ENCODE data around the gene FBXW11. TPM values are rescaled to one million over a fixed set of nuclear protein-coding genes. Genes with fewer than 3 reads are reported as not detected.

FBXW11 gene
- total and polyA plus RNA-seq, 2 of the 8 experiments (the other 6 are each of a cell fraction or from before 2014, with no cell fraction given) = 45.0 to 75.6 TPM

- FAIRE-seq = no peak
- H2BK5ac ChIP-seq (ENCODE audit: low read depth, low read length) = no peak overlapping the region
- no peak overlapping the region for H3K23ac ChIP-seq (ENCODE audit: insufficient read length)
Observed at GRCh38 chr5:171842777-171843328, 163.6 kb downstream of the FBXW11 start.

More at GRCh38 chr5:171842777-171843328, 163.6 kb downstream of the FBXW11 start:
- Histone ChIP-seq H3K79me1 (ENCODE audit: low read depth, low read length) (no peaks in the 10 kb centered on the region), H3K14ac (ENCODE audit: insufficient read length) (no peak overlapping the region), H3K9me3 (ENCODE audit: insufficient read depth in 2 of 2, low read depth in 1 of 2, low read length in 1 of 2) (no peaks in the 10 kb centered on the region), H2AK5ac (ENCODE audit: low read depth, low read length) (no peak overlapping the region), H2AFZ (ENCODE audit: low read length) (no peak overlapping the region), H4K20me1 (replicated peaks in 1 of 2; ENCODE audit: control insufficient read depth in 1 of 2, insufficient read depth in 2 of 2, low read length in 2 of 2) (no peaks in the 10 kb centered on the region), H2BK120ac (replicated peaks; ENCODE audit: low read depth, low read length) (no peak overlapping the region), H4K91ac (replicated peaks; ENCODE audit: insufficient read length, low read length) (no peak overlapping the region), H3K27ac (ENCODE audit: low read depth, low read length) (no peak overlapping the region), H3K4me3 (ENCODE audit: extremely low read depth in 1 of 4, insufficient read depth in 2 of 4, low read depth in 3 of 4, low read length in 4 of 4) (no peak overlapping the region), H4K8ac (ENCODE audit: extremely low read depth, insufficient read depth, low read length) (no peak overlapping the region), H3K36me3 (ENCODE audit: control insufficient read depth in 2 of 4, insufficient read depth in 4 of 4, low read length in 3 of 4) (no peaks in the 10 kb centered on the region), H3K56ac (replicated peaks; ENCODE audit: insufficient read length, low read depth, low read length) (no peak overlapping the region), H3K4me2 (ENCODE audit: insufficient read depth in 1 of 2, low read depth in 2 of 2, low read length in 2 of 2) (no peak overlapping the region), H3K23me2 (ENCODE audit: low read depth, low read length) (no peaks in the 10 kb centered on the region), H2BK15ac (ENCODE audit: low read length) (no peak overlapping the region), H3K9ac (replicated peaks in 1 of 4; ENCODE audit: extremely low read depth in 1 of 4, low read depth in 3 of 4, low read length in 3 of 4) (no peak overlapping the region), H3K4me1 (replicated peaks in 1 of 4; ENCODE audit: control insufficient read depth in 3 of 4, insufficient read depth in 4 of 4, low read length in 3 of 4) (no peaks in the 10 kb centered on the region), H3K79me2 (ENCODE audit: control insufficient read depth in 1 of 2, insufficient read depth in 2 of 2, low read length in 2 of 2) (no peaks in the 10 kb centered on the region), H3K18ac (ENCODE audit: extremely low read depth, low read length) (no peak overlapping the region), H3K4ac (replicated peaks; ENCODE audit: insufficient read length, low read depth, low read length) (no peak overlapping the region), H4K5ac (ENCODE audit: insufficient read length, low read depth, low read length) (no peak overlapping the region), H3K27me3 (replicated peaks in 1 of 4; ENCODE audit: control insufficient read depth in 3 of 4, extremely low read depth in 1 of 4, insufficient read depth in 3 of 4, low read length in 3 of 4) (no peaks in the 10 kb centered on the region), H2BK12ac (ENCODE audit: low read depth, low read length) (no peak overlapping the region), H2BK20ac (ENCODE audit: low read length) (no peak overlapping the region)
- WGBS, 2 experiments (ENCODE audit: extremely low coverage in 1 of 2, insufficient coverage in 1 of 2, insufficient read length in 1 of 2, insufficient replicate concordance in 2 of 2, low coverage in 1 of 2, low lambda C conversion rate in 2 of 2, missing lambda C conversion rate in 1 of 2) = 92% methylated on average over 5 of the region's 5 CpGs; no CpG with 5 or more reads in 1 of the 2 experiments
- CTCF ChIA-PET (ENCODE audit: partially characterized antibody) = interaction anchor here (0.8 to 11.4 kb wide), 5 partner anchors 9 to 424 kb away, joined by 3 to 81 read pairs (median 3); partner anchors contain the start of gene FGF18
- TF ChIP-seq TAF7 (optimal IDR thresholded peaks at IDR 0.05; ENCODE audit: borderline replicate concordance, low read depth, low read length) (no peak), ATF2 (IDR thresholded peaks at IDR 0.05; ENCODE audit: low read length) (no peak), RAD21 (IDR thresholded peaks at IDR 0.05 in 1 of 2, conservative IDR thresholded peaks at IDR 0.05 in 1 of 2; ENCODE audit: low read depth in 2 of 2, low read length in 2 of 2) (no peak)
- TF ChIP-seq, protein P1, sequence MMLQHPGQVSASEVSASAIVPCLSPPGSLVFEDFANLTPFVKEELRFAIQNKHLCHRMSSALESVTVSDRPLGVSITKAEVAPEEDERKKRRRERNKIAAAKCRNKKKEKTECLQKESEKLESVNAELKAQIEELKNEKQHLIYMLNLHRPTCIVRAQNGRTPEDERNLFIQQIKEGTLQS (IDR thresholded peaks at IDR 0.05; ENCODE audit: insufficient read depth, low read depth, low read length) = no peak
- TF ChIP-seq, protein P2, sequence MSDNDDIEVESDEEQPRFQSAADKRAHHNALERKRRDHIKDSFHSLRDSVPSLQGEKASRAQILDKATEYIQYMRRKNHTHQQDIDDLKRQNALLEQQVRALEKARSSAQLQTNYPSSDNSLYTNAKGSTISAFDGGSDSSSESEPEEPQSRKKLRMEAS (IDR thresholded peaks at IDR 0.05) = no peak
- POLR2A ChIA-PET (ENCODE audit: partially characterized antibody) = no interaction called here
- no peak for DNase-seq (ENCODE audit: low read depth in 1 of 2, low spot score in 2 of 2)

All from H1 (cell line).